Measurements from ENCODE around the gene FNDC1.
"Not testable (repeated sequence)": the region's sequence is repeated elsewhere in the genome, so short reads cannot be mapped to it uniquely, and the experiment has no call there.

Gene FNDC1

DNA sequence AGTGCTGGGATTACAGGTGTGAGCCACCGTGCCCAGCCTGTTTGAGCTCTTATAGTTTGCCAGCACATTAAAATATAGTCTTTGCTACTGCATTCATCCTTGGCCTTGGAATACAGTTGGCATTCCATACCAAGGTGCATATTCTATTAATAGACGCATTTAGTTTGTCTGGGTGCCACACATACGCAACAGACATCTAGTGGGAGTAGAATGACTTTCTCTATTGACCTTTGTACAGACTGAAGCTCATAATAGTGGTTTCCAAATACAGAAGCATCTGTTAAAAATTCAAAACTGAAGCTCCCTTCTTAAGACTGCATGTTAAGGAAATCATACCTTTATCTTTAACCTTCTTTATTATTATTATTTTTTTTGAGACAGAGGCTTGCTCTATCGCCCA, 46.7 kb upstream of the FNDC1 start:
- TF ChIP-seq, protein P1, sequence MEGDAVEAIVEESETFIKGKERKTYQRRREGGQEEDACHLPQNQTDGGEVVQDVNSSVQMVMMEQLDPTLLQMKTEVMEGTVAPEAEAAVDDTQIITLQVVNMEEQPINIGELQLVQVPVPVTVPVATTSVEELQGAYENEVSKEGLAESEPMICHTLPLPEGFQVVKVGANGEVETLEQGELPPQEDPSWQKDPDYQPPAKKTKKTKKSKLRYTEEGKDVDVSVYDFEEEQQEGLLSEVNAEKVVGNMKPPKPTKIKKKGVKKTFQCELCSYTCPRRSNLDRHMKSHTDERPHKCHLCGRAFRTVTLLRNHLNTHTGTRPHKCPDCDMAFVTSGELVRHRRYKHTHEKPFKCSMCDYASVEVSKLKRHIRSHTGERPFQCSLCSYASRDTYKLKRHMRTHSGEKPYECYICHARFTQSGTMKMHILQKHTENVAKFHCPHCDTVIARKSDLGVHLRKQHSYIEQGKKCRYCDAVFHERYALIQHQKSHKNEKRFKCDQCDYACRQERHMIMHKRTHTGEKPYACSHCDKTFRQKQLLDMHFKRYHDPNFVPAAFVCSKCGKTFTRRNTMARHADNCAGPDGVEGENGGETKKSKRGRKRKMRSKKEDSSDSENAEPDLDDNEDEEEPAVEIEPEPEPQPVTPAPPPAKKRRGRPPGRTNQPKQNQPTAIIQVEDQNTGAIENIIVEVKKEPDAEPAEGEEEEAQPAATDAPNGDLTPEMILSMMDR (IDR thresholded peaks at IDR 0.05; ENCODE audit: low read length) = no peak
- TF ChIP-seq EZH2 (IDR thresholded peaks at IDR 0.05; ENCODE audit: borderline replicate concordance, low read length) = no peak
- no peaks in the 10 kb centered on the region; the same call in 1 of the 2 replicates for H3K36me3 ChIP-seq (ENCODE audit: insufficient read depth, low read length)
- no peak overlapping the region for H3K4me3 ChIP-seq (ENCODE audit: low read depth, low read length, poor library complexity, severe bottlenecking)
- H3K9me2 ChIP-seq (ENCODE audit: low read depth, low read length) = no peaks in the 10 kb centered on the region
- H3K9me3 ChIP-seq (ENCODE audit: low read length) = peaks cover 2% of the 10 kb centered on the region; the same call in 1 of the 2 replicates
- H3K4me2 ChIP-seq (ENCODE audit: low read length) = no peak overlapping the region
- H3F3A ChIP-seq (ENCODE audit: insufficient read depth, low read length) = no peaks in the 10 kb centered on the region
- no peaks in the 10 kb centered on the region for H3K79me2 ChIP-seq (ENCODE audit: insufficient read depth, low read length)
- peaks cover 30% of the 10 kb centered on the region for H3K4me1 ChIP-seq (ENCODE audit: insufficient read depth, low read length, severe bottlenecking)
- H2AFZ ChIP-seq (ENCODE audit: low read length) = no peak overlapping the region
- H4K20me1 ChIP-seq (ENCODE audit: insufficient read depth, low read length) = no peaks in the 10 kb centered on the region
- no peaks in the 10 kb centered on the region for H3K27me3 ChIP-seq (ENCODE audit: insufficient read depth, low read length)
- H3K27ac ChIP-seq (ENCODE audit: low read depth, low read length, poor library complexity, severe bottlenecking) = no peak overlapping the region
- no peak overlapping the region for H3K9ac ChIP-seq (ENCODE audit: low read length)

DNA sequence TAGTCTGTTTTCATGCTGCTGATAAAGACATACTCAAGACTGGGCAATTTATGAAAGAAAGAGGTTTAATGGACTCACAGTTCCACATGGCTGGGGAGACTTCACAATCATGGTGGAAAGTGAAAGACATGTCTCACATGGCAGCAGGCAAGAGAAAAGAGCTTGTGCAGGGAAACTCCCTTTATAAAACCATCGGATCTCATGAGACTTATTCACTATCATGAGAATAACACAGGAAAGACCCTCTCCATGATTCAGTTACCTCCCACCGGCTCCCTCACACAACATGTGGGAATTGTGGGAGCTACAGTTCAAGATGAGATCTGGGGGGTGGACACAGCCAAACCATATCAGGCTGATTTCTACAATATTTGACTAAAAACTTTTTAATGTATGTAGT, 45.4 kb upstream of the FNDC1 start:
- peaks cover 35% of the 10 kb centered on the region for H3K4me1 ChIP-seq (ENCODE audit: insufficient read depth, low read length, severe bottlenecking)
- not testable (repeated sequence) for H4K20me1 ChIP-seq (ENCODE audit: insufficient read depth, low read length); H3K9ac ChIP-seq (ENCODE audit: low read length); H3K9me3 ChIP-seq (ENCODE audit: low read length); H3K9me2 ChIP-seq (ENCODE audit: low read depth, low read length); H3K27ac ChIP-seq (ENCODE audit: low read depth, low read length, poor library complexity, severe bottlenecking); H3K79me2 ChIP-seq (ENCODE audit: insufficient read depth, low read length); H3K4me2 ChIP-seq (ENCODE audit: low read length); H3K4me3 ChIP-seq (ENCODE audit: low read depth, low read length, poor library complexity, severe bottlenecking); H3F3A ChIP-seq (ENCODE audit: insufficient read depth, low read length); H2AFZ ChIP-seq (ENCODE audit: low read length); H3K36me3 ChIP-seq (ENCODE audit: insufficient read depth, low read length); H3K27me3 ChIP-seq (ENCODE audit: insufficient read depth, low read length)

DNA sequence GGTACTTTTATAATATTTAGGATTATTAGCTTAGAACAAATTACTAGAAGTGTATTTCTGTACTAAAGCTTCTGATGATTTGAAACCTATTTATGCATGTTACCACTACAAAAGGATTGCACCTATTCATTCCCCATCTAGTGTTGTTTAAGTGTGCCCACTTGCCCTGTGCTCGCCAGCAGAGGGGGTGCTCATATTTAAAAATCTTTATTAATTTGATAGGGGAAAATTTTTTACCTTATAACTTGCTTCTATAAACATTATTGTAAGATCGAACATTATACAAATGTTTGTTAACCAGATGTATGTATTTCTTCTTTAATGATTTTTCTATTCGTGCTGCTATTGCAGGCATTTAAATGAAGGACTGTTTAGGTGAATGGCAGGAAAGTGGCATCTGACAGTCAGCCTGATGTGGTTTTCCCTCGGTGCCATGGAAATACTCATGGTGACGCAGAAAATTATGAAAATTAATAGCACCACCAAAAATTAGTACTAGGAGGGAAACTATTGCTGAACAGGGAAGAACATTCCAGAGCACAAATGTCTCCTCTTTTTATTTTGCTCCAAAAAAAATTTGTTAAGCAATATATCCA, 44.1 kb upstream of the FNDC1 start:
- no peak for TF ChIP-seq EZH2 (IDR thresholded peaks at IDR 0.05; ENCODE audit: borderline replicate concordance, low read length)
- TF ChIP-seq, protein P1 (IDR thresholded peaks at IDR 0.05; ENCODE audit: low read length) = peak; percentile 68
- H3K27ac ChIP-seq (ENCODE audit: low read depth, low read length, poor library complexity, severe bottlenecking) = no peak overlapping the region
- no peak overlapping the region for H3K4me2 ChIP-seq (ENCODE audit: low read length)
- H3K27me3 ChIP-seq (ENCODE audit: insufficient read depth, low read length) = no peaks in the 10 kb centered on the region
- H3K9ac ChIP-seq (ENCODE audit: low read length) = no peak overlapping the region
- peaks cover 2% of the 10 kb centered on the region; the same call in 1 of the 2 replicates for H3K9me3 ChIP-seq (ENCODE audit: low read length)
- no peaks in the 10 kb centered on the region; the same call in 1 of the 2 replicates for H3K36me3 ChIP-seq (ENCODE audit: insufficient read depth, low read length)
- no peaks in the 10 kb centered on the region for H3F3A ChIP-seq (ENCODE audit: insufficient read depth, low read length)
- H4K20me1 ChIP-seq (ENCODE audit: insufficient read depth, low read length) = no peaks in the 10 kb centered on the region
- no peak overlapping the region for H3K4me3 ChIP-seq (ENCODE audit: low read depth, low read length, poor library complexity, severe bottlenecking)
- no peaks in the 10 kb centered on the region for H3K79me2 ChIP-seq (ENCODE audit: insufficient read depth, low read length)
- no peaks in the 10 kb centered on the region for H3K9me2 ChIP-seq (ENCODE audit: low read depth, low read length)
- H3K4me1 ChIP-seq (ENCODE audit: insufficient read depth, low read length, severe bottlenecking) = peaks cover 35% of the 10 kb centered on the region
- no peak overlapping the region for H2AFZ ChIP-seq (ENCODE audit: low read length)

DNA sequence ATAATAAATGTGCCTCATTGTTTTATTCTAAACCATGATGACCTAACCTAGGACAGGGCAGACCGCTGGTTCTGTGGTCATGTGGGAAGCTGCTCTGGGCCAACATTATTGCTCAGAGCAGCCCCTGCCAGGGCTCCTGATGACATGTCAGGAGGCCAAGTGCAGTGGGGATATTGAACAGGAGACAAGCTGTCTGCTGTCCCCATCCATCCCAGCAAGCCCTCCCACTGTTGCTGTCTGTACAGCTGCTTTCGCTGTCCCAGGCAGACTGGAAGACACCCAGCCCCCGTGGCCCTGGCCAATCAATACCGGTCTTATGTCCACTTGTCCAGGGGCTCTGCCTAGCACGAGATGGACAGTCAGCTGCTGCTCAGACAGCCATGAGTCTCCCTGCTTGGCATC, 43.2 kb upstream of the FNDC1 start:
- H3K9me3 ChIP-seq (ENCODE audit: low read length) = peaks cover 2% of the 10 kb centered on the region; the same call in 1 of the 2 replicates

More for the DNA sequence above, 43.2 kb upstream of the FNDC1 start:
- Histone ChIP-seq H3K4me2 (ENCODE audit: low read length) (no peak overlapping the region), H3K36me3 (ENCODE audit: insufficient read depth, low read length) (no peaks in the 10 kb centered on the region; the same call in 1 of the 2 replicates), H3K9ac (ENCODE audit: low read length) (no peak overlapping the region), H3F3A (ENCODE audit: insufficient read depth, low read length) (no peaks in the 10 kb centered on the region), H2AFZ (ENCODE audit: low read length) (no peak overlapping the region), H3K27me3 (ENCODE audit: insufficient read depth, low read length) (no peaks in the 10 kb centered on the region), H3K4me3 (ENCODE audit: low read depth, low read length, poor library complexity, severe bottlenecking) (no peak overlapping the region), H3K9me2 (ENCODE audit: low read depth, low read length) (no peaks in the 10 kb centered on the region), H3K79me2 (ENCODE audit: insufficient read depth, low read length) (no peaks in the 10 kb centered on the region), H3K27ac (ENCODE audit: low read depth, low read length, poor library complexity, severe bottlenecking) (peak overlapping the region; percentile 72), H3K4me1 (ENCODE audit: insufficient read depth, low read length, severe bottlenecking) (peaks cover 35% of the 10 kb centered on the region), H4K20me1 (ENCODE audit: insufficient read depth, low read length) (no peaks in the 10 kb centered on the region)
- TF ChIP-seq, protein P1 (IDR thresholded peaks at IDR 0.05; ENCODE audit: low read length) = no peak
- TF ChIP-seq EZH2 (IDR thresholded peaks at IDR 0.05; ENCODE audit: borderline replicate concordance, low read length) = no peak
